Activated CD4-positive, CD25-positive, alpha-beta regulatory T cell treated with anti-CD3 and anti-CD28 coated beads, Interleukin-2, amount 50 U/mL, for 24 hours (primary cell): ENCODE results near the gene CCDC69.
A peak's percentile ranks its signal among the peaks of the same experiment; 100 is the strongest.
"Not testable (repeated sequence)": the region's sequence is repeated elsewhere in the genome, so short reads cannot be mapped to it uniquely, and the experiment has no call there.

Source experiments
- ATAC-seq, 2 donors: fragments of 150-1000 bp; cut with Tn5 transposase; one replicate each; pipeline ENCODE4 v1.10.0; 2021; ENCODE audit warnings: mild to moderate bottlenecking in 1 of 2, moderate library complexity in 1 of 2

Gene CCDC69

DNA sequence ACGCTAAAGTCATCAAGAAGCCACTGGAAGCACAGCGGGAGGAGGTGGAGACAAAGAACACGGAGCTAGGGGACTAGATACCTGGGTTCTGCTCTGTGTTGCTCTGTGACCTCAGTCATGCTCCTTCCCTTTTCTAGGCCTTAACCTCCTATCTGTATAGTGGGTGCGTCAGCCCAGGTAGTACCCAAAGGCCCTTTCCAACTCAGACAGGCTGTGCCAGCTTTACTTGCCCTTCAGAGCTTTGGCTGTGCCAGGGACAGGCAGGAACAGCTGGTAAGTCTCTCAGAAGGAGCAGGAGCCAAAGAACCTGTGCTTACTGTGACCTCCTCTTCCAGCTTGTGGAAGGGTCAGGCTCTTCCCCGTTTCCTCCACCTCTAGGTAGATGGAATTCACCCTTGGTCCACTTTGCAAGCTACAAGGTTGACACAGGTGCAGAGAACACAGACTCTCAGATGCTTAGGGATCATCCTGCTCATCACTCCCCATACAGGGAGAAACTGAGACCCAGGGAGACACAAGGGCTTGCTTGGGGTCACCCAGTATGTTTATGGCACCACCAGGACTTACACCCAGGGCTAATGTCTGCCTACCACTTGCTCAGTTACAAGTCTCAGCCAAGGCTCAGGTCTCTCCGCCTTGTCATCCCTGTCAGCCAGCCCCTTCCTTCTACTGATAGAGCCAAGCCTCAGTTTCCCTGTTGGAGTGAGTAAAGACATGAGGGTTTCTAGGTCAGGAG is 1.7 kb downstream of the CCDC69 start:
- peak in 1 of 2 donors; percentile 31 for ATAC-seq

GRCh38 chr5:151221574-151221973 is 2.3 kb downstream of the CCDC69 start:
- ATAC-seq, result peak; percentile 30 to 36

DNA sequence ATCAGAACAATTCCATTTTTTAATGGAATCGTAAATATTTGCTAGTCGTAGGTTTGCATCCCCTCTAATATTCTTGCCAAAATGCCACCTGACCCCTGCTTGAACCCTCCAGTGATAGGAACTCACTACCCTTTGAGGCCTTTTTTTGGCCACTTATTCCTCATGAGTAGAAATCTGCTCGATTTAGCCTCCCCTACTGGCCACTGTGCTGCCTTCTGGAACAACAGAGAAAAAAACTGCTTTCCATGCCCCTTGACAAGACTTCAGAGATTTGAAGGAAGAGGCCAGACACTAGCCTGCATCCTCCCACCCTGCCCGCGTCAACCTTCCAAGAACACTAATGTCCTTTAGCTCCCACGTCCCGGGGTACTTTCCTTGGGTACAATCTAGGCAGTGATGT is 4.1 kb downstream of the CCDC69 start:
- ATAC-seq, result no peak

GRCh38 chr5:151219138-151219537 is 4.8 kb downstream of the CCDC69 start:
- ATAC-seq, result no peak

GRCh38 chr5:151218177-151218576 is 5.7 kb downstream of the CCDC69 start:
- ATAC-seq, result no peak

DNA sequence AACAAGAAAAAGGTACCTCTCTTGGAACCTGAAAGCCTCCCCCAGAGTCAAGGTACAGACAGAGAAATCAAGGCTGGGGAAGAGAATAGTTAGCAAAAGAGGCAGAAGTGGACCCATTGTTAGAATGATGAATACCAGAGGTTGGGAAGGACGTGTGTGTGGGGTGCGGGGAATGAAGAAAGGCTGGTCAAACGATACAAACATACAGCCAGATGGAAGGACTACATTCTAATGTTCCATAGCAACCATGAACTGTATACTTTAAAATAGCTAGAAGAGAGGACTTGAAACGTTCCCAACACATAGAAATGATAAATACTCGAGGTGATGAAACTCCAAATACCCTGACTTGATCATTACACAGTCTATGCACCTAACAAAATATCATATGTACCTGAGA is 7.1 kb downstream of the CCDC69 start:
- no peak for ATAC-seq

GRCh38 chr5:151215546-151215880 is 8.4 kb downstream of the CCDC69 start:
- no peak for ATAC-seq

GRCh38 chr5:151214614-151215545 is 9.0 kb downstream of the CCDC69 start:
- ATAC-seq, result peak; percentile 19 to 30

DNA sequence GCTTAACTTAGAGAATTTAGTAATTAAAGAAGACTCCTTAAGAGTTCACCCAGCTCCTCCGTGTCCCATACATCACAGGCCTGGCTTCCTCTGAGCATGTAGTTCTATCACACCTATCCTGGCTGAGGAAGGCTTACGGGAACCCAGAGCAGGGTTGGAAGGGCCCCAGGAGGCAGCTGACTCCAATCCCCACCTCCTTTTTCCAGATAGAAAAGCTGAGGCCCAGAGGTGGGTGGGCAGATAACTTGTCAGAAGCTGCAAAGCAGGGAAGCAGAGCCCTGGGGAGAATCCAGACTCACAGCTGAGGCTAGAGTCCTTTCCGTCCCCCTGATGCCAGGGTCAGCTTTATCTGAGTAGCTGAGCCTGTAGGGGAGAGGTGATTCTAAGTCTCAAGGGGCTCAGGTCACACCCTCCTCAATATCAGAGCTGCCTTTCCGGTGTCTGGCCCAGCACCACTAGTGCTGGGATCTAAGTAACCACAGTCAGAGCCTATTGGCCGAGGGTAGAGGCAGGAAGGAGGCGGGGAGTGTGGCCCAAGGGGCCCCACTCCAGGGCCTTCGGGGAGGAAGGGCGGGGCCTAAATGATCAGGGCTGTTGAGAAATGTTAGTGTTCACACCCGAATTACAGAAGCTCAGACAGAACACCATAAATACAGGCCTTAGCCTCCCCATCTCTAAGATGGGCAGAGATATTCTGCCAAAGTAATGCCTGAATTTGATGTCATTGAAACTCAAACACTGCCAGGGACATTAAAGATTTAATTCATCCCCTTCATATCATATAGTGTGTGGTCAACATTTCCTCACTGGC is 9.9 kb downstream of the CCDC69 start:
- peak; percentile 89 to 91 for ATAC-seq

DNA sequence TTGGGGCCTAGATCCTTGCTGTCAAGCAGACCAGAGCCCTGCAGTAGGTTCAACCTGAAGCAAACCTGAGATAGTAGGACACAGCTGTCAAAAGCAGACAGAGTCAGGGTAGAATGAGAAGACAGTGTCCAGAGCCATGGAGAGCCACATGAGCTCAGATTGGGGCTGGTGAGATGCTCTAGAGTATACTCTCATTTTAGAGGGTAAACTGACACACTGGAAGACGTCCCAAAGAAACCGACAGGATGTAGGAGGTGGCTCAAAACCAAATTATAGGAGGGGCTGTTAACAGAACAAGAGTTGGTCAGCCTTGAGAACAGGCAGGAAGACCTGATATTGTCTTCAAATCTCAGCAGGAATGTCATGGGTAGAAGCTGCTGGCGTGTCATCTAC is 11.5 kb downstream of the CCDC69 start:
- ATAC-seq, result peak in 1 of 2 donors; percentile 2

- no peak for ATAC-seq
These were observed 15.4 kb downstream of the CCDC69 start for GRCh38 chr5:151208481-151208914.

DNA sequence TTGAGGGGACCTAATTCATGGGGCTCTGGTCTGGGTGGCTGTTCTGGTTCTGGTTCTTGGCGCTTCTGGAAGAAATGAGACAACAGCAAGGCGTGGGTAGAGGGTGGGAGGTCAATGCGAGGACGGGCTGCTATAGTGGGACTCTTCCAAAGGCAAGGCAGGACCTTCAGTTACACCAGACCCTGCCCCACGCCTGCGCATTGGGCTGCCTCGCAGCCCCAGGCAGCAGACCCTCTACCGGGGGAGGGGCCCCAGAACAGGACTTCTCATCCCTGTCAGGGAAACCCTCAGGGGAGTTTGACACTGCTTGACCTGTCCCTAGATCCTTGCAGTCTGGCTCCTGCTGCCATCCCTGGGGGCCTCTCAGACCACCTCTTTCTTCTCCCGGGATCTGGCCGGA is 18.5 kb downstream of the CCDC69 start:
- no peak for ATAC-seq

GRCh38 chr5:151204051-151204450 is 19.8 kb downstream of the CCDC69 start:
- ATAC-seq, result no peak

DNA sequence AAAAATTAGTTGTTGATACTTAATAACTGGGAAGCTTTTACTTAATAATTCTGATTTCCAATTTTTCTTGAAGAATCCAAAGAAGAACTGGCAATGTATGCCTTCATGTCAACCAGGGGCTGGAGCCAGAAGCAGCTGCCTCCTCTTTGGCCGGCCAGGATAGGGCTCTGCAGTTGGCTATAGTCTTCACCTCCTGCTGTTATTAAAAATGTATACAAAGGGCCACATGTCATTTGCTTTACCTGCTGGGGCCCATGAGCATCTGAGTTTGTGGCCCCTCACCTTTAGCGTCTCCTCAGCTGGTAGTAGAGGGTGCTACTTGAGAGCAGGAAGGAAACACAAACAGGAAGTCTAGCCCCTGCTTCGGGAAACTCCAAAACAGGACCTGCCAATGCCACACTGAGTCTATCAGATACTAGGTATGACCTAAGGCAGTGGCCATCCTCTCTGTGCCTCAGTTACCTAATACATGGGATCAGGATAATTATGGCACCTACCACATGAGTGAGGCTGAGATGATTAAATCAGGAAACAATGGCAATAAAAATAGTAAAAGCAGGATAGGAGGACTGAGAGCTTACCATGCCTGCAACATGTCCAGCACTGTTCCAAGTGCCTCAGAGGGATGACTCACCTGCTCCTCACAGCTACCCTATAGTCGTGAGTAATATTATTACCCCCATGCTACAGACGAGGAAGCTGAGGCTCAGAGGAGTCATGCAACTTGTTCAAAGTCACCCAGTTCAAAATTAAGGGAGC is 21.3 kb downstream of the CCDC69 start:
- ATAC-seq, result peak; percentile 99 to 100

DNA sequence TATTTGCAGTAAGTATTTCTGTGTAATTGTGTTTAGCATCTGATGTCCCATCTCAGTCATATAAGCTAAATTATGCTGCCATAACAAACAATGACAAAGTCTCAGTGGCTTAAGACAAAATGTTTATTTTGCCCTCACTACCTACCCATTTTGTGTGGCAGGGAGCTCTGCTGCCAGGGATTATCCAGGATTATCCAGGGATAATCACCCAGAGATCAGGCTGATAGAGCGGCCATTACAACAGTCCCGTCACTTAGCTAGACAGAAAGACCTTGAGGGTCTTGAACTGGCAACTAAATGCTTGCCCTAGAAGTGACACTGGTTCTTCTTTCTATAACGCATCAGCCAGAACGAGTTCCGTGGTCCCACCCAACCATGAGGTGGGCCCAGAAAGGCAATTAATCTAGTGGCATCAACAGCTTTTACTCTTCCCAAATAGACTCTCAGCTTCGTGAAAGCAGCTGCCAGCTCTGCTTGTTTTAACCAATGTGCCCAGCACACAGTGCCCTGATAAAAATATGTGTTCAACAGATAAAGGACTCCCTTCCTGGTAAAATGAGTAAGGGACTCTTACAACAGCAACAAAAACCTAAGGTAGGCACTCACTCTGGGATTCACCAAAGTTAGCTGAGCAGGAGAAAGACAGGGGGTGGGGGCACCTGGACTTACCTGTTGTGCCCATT is 22.8 kb downstream of the CCDC69 start:
- no peak for ATAC-seq

DNA sequence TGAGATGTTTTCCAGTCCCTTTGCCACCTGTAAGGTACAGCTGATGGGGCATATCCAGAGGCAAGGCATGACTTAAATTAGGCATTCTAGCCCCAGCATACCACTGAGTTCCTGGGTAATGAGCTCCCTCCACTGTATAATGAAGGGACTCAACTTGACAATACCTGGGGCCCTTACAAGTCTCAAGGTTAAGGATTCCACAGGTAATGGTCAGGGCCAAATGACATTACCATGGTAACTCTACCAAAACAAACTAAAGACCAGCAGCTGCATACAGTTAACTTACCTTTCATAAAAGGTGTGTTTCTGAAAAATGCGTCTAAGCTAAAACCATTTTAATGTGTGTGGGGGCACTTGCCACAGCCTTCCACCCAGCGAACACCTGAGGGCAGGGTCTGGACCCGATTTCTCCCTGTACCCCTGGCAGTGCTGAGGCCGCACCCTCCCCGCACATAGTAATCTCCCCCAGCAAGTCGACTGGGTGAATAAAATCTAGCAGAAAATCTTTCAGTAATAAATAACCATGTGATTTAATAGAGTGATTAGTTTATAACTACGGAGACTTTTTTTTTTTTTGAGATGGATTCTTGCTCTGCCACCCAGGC is 24.2 kb downstream of the CCDC69 start:
- no peak for ATAC-seq

- no peak for ATAC-seq
These were observed 25.0 kb downstream of the CCDC69 start for GRCh38 chr5:151198861-151199260.

DNA sequence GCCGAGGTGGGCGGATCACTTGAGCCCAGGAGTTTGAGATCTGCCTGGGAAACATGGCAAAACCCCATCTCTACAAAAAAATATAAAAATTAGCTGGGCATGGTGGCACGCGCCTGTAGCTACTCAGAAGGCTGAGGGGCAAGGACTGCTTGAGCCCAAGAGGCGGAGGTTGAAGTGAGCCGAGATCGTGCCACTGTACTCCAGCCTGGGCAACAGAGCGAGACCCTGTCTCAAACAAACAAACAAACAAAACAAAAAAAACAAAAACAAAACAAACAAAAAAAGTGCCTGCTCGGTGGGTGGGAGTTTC is 26.6 kb downstream of the CCDC69 start:
- not testable (repeated sequence) for ATAC-seq

GRCh38 chr5:151196556-151197290 is 27.2 kb downstream of the CCDC69 start:
- ATAC-seq, result peak; percentile 25 to 33

DNA sequence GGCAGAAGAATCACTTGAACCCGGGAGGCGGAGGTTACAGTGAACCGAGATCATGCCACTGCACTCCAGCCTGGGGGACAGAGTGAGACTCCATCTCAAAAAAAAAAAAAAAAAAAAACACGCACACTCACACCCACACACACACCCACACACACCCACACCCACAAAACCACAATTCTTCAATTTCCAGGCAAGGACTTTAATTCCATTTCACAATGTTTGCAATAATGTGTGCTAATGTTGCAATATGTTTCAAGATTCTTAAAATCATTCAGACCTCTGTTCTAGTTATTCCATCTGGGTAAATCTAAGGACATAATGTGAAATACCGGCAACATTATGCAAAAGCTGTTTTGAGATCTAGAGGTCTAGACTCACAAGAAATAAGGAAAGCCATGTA is 28.3 kb downstream of the CCDC69 start:
- ATAC-seq, result no peak

- ATAC-seq, result no peak
These were observed 31.3 kb downstream of the CCDC69 start for GRCh38 chr5:151192626-151193025.
